HepG2 (cell line): ENCODE measurements around the gene ZNF322. TPM values are rescaled to one million over a fixed set of nuclear protein-coding genes. Genes with fewer than 3 reads are reported as not detected.

Experiments used
- GPBP1L1 ChIP-seq: sonication (generic); formaldehyde crosslinking; IDR thresholded peaks from 2 replicates; pipeline ENCODE4 v1.5.0; 2020; ENCODE audit warnings: mild to moderate bottlenecking, missing genetic modification reagents
- GPN1 ChIP-seq: sonication (generic); formaldehyde crosslinking; IDR thresholded peaks from 2 replicates; pipeline ENCODE4 v1.5.1; 2020; ENCODE audit warnings: missing genetic modification reagents, borderline replicate concordance
- MATR3 ChIP-seq: sonication (generic); formaldehyde crosslinking; IDR thresholded peaks from 2 replicates; pipeline ENCODE4 v1.4.0; 2020; ENCODE audit warnings: missing genetic modification reagents
- REPIN1 ChIP-seq: sonication (generic); formaldehyde crosslinking; IDR thresholded peaks from 2 replicates; pipeline ENCODE4 v1.8.0; 2022; ENCODE audit warnings: missing genetic modification reagents, low read depth, mild to moderate bottlenecking, borderline replicate concordance
- SMARCE1 ChIP-seq: fragments of 450-650 bp; IDR thresholded peaks from 2 replicates; pipeline ENCODE4 v1.6.1; 2017; ENCODE audit warnings: borderline replicate concordance
- TAF15 ChIP-seq: fragments of 200-400 bp; formaldehyde crosslinking; IDR thresholded peaks from one replicate; pipeline ENCODE4 v1.6.1; 2018; ENCODE audit warnings: mild to moderate bottlenecking, low read depth, low read length; ENCODE audit not compliant: poor library complexity, severe bottlenecking
- TSC22D2 ChIP-seq: sonication (generic); formaldehyde crosslinking; IDR thresholded peaks from 2 replicates; pipeline ENCODE4 v1.5.1; 2020; ENCODE audit warnings: missing genetic modification reagents, mild to moderate bottlenecking, borderline replicate concordance
- ZFP37 ChIP-seq: sonication (generic); formaldehyde crosslinking; IDR thresholded peaks from 2 replicates; pipeline ENCODE4 v1.4.0; 2020; ENCODE audit warnings: missing genetic modification reagents, borderline replicate concordance
- ZFP62 ChIP-seq: sonication (generic); formaldehyde crosslinking; IDR thresholded peaks from 2 replicates; pipeline ENCODE4 v1.4.0; 2020; ENCODE audit warnings: missing genetic modification reagents
- ZNF180 ChIP-seq: sonication (generic); formaldehyde crosslinking; IDR thresholded peaks from 2 replicates; pipeline ENCODE4 v1.4.0; 2020; ENCODE audit warnings: low read depth, missing genetic modification reagents, borderline replicate concordance
- ZNF644 ChIP-seq: IDR thresholded peaks from 2 replicates; pipeline ENCODE4 v1.6.1; 2016; ENCODE audit warnings: low read depth
- ZNF703 ChIP-seq: sonication (generic); formaldehyde crosslinking; IDR thresholded peaks from 2 replicates; pipeline ENCODE4 v1.5.1; 2020; ENCODE audit warnings: missing genetic modification reagents, mild to moderate bottlenecking, moderate library complexity, borderline replicate concordance
- polyA plus RNA-seq, 8 experiments: library from polyadenylated mRNA; depleted of rRNA in 3 of 8; stranded (reverse) in 7 of 8; unstranded in 1 of 8; fragments of >200 nt; fragmentation: Illumina TruSeq in 4 of 8; extraction: Trizol in 4 of 8; gene quantifications; 2 replicates each; pipeline versions ENCODE4 v1.2.1 to v1.2.3, GENCODE V29; 2011 to 2016; ENCODE audit warnings: low read depth in 4 of 8, missing spikeins in 1 of 8, mixed read lengths in 1 of 8; ENCODE audit not compliant: insufficient read depth in 1 of 8
- total RNA-seq, 5 experiments: library from RNA; depleted of rRNA; stranded (reverse); fragments of >200 nt; fragmentation: Illumina TruSeq; extraction: Trizol; gene quantifications; 2 replicates each; pipeline ENCODE4 v1.2.3, GENCODE V29; 2016; ENCODE audit warnings: low read depth in 1 of 5
- TF ChIP-seq, protein P1 (sequence below), 2 experiments: fragments of 450-650 bp in 1 of 2; sonication (generic) in 1 of 2; formaldehyde crosslinking in 1 of 2; IDR thresholded peaks; 2 replicates each; pipeline versions ENCODE4 v1.6.1 to v1.8.0; 2016 to 2022; ENCODE audit warnings: antibody characterized with exemption in 1 of 2, mild to moderate bottlenecking in 1 of 2, missing genetic modification reagents in 1 of 2
- TF ChIP-seq, protein P2 (sequence below): sonication (generic); formaldehyde crosslinking; IDR thresholded peaks from 2 replicates; pipeline ENCODE4 v1.9.0; 2022; ENCODE audit warnings: missing genetic modification reagents, mild to moderate bottlenecking, borderline replicate concordance
- TF ChIP-seq, protein P3 (sequence below): sonication (generic); formaldehyde crosslinking; IDR thresholded peaks from 2 replicates; pipeline ENCODE4 v1.4.0; 2020; ENCODE audit warnings: missing genetic modification reagents

ZNF322 gene
- total and polyA plus RNA-seq, 2 of the 13 experiments (the other 11 are each of a cell fraction or from before 2014, with no cell fraction given) = 8.3 to 22.8 TPM

DNA sequence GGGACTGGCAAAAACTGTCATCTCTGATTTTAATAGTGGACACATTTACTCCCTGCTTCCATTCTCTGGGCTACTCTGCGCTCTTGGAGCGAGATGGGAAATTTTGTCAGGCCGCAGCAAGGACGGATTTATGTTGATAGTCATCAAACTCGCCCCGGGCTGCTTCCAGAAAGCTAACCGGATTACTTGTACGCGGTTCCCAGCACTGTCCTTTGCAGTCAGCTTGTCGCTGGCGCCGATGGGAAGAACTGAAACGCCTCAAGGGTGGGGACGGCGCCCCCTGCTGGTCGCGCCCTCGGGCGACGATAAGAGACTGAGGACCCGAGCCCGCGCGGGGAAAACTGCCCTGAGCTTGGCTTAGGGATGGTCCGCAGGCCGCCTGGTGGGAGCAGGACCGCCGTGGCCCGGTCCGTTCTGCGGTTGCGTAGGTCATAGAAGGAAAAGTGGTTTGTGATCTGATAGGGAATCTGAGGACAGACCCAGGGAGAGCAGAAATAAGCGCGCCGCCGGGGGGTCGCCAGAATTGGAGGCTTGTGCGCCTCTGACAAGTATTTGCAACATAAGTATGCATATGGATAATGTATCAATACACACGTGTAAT lies 63.8 kb downstream of the ZNF322 start (continued):
- TF ChIP-seq, protein P1, sequence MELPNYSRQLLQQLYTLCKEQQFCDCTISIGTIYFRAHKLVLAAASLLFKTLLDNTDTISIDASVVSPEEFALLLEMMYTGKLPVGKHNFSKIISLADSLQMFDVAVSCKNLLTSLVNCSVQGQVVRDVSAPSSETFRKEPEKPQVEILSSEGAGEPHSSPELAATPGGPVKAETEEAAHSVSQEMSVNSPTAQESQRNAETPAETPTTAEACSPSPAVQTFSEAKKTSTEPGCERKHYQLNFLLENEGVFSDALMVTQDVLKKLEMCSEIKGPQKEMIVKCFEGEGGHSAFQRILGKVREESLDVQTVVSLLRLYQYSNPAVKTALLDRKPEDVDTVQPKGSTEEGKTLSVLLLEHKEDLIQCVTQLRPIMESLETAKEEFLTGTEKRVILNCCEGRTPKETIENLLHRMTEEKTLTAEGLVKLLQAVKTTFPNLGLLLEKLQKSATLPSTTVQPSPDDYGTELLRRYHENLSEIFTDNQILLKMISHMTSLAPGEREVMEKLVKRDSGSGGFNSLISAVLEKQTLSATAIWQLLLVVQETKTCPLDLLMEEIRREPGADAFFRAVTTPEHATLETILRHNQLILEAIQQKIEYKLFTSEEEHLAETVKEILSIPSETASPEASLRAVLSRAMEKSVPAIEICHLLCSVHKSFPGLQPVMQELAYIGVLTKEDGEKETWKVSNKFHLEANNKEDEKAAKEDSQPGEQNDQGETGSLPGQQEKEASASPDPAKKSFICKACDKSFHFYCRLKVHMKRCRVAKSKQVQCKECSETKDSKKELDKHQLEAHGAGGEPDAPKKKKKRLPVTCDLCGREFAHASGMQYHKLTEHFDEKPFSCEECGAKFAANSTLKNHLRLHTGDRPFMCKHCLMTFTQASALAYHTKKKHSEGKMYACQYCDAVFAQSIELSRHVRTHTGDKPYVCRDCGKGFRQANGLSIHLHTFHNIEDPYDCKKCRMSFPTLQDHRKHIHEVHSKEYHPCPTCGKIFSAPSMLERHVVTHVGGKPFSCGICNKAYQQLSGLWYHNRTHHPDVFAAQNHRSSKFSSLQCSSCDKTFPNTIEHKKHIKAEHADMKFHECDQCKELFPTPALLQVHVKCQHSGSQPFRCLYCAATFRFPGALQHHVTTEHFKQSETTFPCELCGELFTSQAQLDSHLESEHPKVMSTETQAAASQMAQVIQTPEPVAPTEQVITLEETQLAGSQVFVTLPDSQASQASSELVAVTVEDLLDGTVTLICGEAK (IDR thresholded peaks at IDR 0.05) = no peak
- TF ChIP-seq, protein P1 (CRISPR knock-in tag; IDR thresholded peaks at IDR 0.05) = peak; percentile 77
- TF ChIP-seq ZFP62 (no peak), GPN1 (CRISPR knock-in tag) (no peak), MATR3 (CRISPR knock-in tag) (no peak), ZNF703 (no peak), REPIN1 (CRISPR knock-in tag) (peak; percentile 96), GPBP1L1 (CRISPR knock-in tag) (no peak), ZFP37 (no peak; the same call in 1 of the 2 replicates), ZNF644 (CRISPR knock-in tag) (no peak; the same call in 1 of the 2 replicates), ZNF180 (CRISPR knock-in tag) (no peak), TSC22D2 (CRISPR knock-in tag) (peak; percentile 91; the same call in 1 of the 2 replicates), TAF15 (no peak), SMARCE1 (no peak)
- TF ChIP-seq, protein P2, sequence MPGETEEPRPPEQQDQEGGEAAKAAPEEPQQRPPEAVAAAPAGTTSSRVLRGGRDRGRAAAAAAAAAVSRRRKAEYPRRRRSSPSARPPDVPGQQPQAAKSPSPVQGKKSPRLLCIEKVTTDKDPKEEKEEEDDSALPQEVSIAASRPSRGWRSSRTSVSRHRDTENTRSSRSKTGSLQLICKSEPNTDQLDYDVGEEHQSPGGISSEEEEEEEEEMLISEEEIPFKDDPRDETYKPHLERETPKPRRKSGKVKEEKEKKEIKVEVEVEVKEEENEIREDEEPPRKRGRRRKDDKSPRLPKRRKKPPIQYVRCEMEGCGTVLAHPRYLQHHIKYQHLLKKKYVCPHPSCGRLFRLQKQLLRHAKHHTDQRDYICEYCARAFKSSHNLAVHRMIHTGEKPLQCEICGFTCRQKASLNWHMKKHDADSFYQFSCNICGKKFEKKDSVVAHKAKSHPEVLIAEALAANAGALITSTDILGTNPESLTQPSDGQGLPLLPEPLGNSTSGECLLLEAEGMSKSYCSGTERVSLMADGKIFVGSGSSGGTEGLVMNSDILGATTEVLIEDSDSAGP = peak; percentile 85
- TF ChIP-seq, protein P3, sequence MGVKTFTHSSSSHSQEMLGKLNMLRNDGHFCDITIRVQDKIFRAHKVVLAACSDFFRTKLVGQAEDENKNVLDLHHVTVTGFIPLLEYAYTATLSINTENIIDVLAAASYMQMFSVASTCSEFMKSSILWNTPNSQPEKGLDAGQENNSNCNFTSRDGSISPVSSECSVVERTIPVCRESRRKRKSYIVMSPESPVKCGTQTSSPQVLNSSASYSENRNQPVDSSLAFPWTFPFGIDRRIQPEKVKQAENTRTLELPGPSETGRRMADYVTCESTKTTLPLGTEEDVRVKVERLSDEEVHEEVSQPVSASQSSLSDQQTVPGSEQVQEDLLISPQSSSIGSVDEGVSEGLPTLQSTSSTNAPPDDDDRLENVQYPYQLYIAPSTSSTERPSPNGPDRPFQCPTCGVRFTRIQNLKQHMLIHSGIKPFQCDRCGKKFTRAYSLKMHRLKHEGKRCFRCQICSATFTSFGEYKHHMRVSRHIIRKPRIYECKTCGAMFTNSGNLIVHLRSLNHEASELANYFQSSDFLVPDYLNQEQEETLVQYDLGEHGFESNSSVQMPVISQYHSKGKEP (CRISPR knock-in tag) = no peak
